IPS-15b (cell line): ENCODE results near the gene TUBB1.
"Not testable (repeated sequence)": the region's sequence is repeated elsewhere in the genome, so short reads cannot be mapped to it uniquely, and the experiment has no call there.

Source experiments
- H3K27me3 ChIP-seq: one replicate; pipeline ENCODE4 v1.6.1; 2013; ENCODE audit warnings: low read length; ENCODE audit not compliant: control insufficient read depth, insufficient read depth
- H3K36me3 ChIP-seq: one replicate; pipeline ENCODE4 v1.6.1; 2013; ENCODE audit warnings: low read length; ENCODE audit not compliant: control insufficient read depth, insufficient read depth
- H3K4me1 ChIP-seq: one replicate; pipeline ENCODE4 v1.6.1; 2013; ENCODE audit warnings: mild to moderate bottlenecking, low read length; ENCODE audit not compliant: control insufficient read depth, insufficient read depth
- H3K4me3 ChIP-seq: one replicate; pipeline ENCODE4 v1.5.1; 2013; ENCODE audit warnings: low read depth, low read length
- H3K9ac ChIP-seq: one replicate; pipeline ENCODE4 v1.6.1; 2013; ENCODE audit warnings: low read depth, mild to moderate bottlenecking, low read length
- H3K9me3 ChIP-seq: one replicate; pipeline ENCODE4 v1.6.1; 2013; ENCODE audit warnings: mild to moderate bottlenecking, low read length; ENCODE audit not compliant: control insufficient read depth, insufficient read depth

TUBB1 gene

DNA sequence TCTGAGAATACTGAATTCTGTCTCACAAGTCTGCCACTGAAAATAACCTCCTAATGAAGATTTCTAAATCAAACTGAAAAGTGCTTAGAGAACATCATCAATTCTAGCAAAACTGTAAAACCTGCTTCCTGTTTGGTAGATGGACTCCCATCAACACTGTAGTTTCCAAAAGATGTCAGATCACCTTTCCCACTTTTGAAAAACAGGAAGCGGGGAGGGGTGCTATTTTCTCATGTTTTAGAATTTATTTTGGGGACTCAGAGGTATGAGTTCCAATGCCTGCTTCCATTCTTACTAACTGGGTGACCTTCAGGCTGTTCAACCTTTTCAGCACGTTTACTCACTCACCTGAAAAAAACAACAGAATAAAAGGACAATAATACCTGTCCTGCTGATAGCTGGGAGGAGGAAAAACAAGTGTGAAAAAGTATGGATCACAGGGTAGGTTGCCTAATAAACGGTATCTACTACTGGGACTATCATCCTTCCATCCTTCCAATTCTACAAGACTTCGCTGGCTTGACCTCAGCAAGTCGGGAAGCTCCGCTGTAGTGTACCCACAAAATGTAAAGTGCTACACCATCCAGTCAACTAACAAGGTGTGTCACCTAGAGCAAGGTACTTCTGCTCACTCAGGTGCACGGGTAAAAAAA, 11.8 kb downstream of the TUBB1 start:
- Histone ChIP-seq H3K9me3 (no peaks in the 10 kb centered on the region), H3K36me3 (peaks cover 3% of the 10 kb centered on the region), H3K27me3 (peaks cover 47% of the 10 kb centered on the region), H3K9ac (no peak overlapping the region), H3K4me3 (peak overlapping the region; percentile 81), H3K4me1 (peaks cover 10% of the 10 kb centered on the region)

DNA sequence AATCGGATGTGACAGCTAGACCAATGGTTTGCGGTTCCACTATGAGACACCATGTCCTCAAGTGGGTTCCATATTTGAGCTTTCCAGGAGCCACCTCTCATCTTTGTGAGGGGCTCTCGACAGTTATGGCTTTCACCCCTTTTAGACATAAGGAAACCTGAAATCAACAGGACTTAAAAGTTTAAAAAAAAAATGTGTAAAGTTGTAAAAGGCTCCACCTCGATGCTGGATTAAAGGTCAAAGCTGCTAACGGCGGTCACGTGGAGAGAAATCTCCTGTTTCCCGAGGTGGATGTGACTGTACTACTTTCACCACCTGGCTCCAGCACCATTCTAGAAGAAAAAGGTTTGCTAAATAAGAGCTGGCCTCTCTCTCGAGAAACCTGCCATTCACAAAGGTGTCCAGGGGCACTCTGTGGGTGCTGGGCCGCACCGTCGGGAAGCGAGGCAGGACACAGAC, 12.4 kb downstream of the TUBB1 start:
- H3K27me3 ChIP-seq, result peaks cover 45% of the 10 kb centered on the region
- peaks cover 6% of the 10 kb centered on the region for H3K36me3 ChIP-seq
- peaks cover 10% of the 10 kb centered on the region for H3K4me1 ChIP-seq
- no peaks in the 10 kb centered on the region for H3K9me3 ChIP-seq
- H3K4me3 ChIP-seq, result peak overlapping the region; percentile 81
- H3K9ac ChIP-seq, result peak overlapping the region; percentile 79

DNA sequence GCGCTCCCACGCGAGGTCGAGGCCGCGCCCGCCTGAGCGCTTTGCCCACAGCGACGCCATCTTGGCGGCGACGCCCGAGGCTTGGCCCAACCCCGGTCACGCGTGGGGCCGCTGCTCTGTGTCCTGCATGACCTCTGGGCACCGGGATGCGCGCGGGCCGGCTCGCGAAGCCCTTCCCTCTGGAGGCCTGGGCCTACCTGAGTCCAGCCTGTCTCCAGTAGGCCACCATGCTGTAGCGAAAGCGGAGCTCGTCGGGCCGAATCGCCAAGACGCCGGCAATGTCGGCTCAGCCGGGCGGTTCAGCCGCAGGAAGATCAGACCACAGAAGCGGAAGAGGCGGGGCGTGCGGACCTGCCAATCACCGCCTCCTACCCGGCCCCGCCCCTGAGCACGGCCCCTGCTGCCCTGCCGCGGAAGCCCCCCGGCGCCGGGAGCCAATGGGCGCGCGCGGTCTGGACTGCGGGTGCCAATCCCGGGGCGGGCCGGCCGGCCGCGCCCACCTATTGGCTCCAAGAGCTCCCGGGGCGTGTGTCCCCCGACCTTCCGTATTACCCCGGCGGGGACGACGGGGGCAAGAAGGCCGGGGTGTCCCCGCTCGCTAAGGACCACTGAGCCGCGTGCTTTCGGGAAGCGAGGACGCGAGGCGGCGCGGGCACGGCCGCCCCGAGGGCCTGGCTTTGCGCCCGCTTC, 12.9 kb downstream of the TUBB1 start, which contains the start of gene ATP5F1E:
Gene ATP5F1E, minus strand, starts transcription at position 313 of the 690 bp plus-strand sequence. Its CDS starts 84 bp downstream, at position 229.
- Histone ChIP-seq H3K4me1 (peaks cover 10% of the 10 kb centered on the region), H3K9ac (peak within 1 kb of the TSS; percentile 79), H3K4me3 (peak within 1 kb of the TSS; percentile 81), H3K27me3 (peaks cover 40% of the 10 kb centered on the region), H3K9me3 (no peaks in the 10 kb centered on the region), H3K36me3 (peaks cover 6% of the 10 kb centered on the region)

DNA sequence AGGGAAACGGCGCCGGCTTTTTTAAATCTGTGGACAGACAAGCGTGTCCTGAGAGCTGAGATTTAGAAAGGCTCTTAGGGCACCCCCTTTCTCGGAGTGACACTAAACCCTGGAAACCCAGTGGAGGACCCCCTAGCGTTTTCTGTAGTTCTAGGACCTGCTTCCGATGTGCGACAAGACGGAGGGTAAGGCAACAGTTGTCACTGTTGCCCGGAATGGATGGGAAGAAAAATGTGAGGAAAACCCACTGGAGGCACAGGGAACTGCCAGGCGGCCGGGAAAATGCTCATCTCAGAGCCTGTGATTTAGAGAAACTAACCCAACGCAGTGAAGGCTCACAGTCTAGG, 13.5 kb downstream of the TUBB1 start:
- H3K4me3 ChIP-seq, result peak overlapping the region; percentile 53
- peaks cover 35% of the 10 kb centered on the region for H3K27me3 ChIP-seq
- peaks cover 11% of the 10 kb centered on the region for H3K36me3 ChIP-seq
- H3K4me1 ChIP-seq, result peaks cover 10% of the 10 kb centered on the region
- H3K9me3 ChIP-seq, result no peaks in the 10 kb centered on the region
- no peak overlapping the region for H3K9ac ChIP-seq

DNA sequence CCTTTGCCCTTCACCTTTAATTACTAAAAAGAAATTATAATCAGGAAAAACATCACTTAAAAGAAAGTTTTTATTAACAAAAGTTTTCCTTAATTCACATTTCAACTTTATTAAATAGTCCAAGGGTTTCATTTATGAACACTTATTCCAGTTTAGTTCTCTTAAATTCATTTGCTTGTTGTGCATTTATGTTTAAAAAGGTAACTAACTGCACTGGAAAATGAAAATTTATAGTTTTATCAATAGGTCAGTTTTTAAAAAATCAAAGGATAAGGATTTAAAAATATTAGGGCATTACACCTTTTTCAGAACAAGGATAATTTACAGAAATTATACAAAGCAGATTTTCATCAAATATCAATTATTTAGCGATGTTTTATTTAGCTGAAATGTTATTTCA, 13.9 kb downstream of the TUBB1 start:
- Histone ChIP-seq H3K9ac (no peak overlapping the region), H3K4me1 (peaks cover 10% of the 10 kb centered on the region), H3K9me3 (no peaks in the 10 kb centered on the region), H3K4me3 (no peak overlapping the region), H3K36me3 (peaks cover 11% of the 10 kb centered on the region), H3K27me3 (peaks cover 31% of the 10 kb centered on the region)

GRCh38 chr20:59033616-59034165, 14.5 kb downstream of the TUBB1 start:
- H3K4me1 ChIP-seq, result peaks cover 10% of the 10 kb centered on the region
- peaks cover 25% of the 10 kb centered on the region for H3K27me3 ChIP-seq
- peaks cover 11% of the 10 kb centered on the region for H3K36me3 ChIP-seq
- H3K4me3 ChIP-seq, result no peak overlapping the region
- no peaks in the 10 kb centered on the region for H3K9me3 ChIP-seq
- no peak overlapping the region for H3K9ac ChIP-seq

- Histone ChIP-seq H3K9me3 (no peaks in the 10 kb centered on the region), H3K4me1 (peaks cover 5% of the 10 kb centered on the region), H3K9ac (no peak overlapping the region), H3K36me3 (peaks cover 11% of the 10 kb centered on the region), H3K4me3 (no peak overlapping the region), H3K27me3 (peaks cover 13% of the 10 kb centered on the region)
Observed at GRCh38 chr20:59035381-59035780, 16.2 kb downstream of the TUBB1 start.

DNA sequence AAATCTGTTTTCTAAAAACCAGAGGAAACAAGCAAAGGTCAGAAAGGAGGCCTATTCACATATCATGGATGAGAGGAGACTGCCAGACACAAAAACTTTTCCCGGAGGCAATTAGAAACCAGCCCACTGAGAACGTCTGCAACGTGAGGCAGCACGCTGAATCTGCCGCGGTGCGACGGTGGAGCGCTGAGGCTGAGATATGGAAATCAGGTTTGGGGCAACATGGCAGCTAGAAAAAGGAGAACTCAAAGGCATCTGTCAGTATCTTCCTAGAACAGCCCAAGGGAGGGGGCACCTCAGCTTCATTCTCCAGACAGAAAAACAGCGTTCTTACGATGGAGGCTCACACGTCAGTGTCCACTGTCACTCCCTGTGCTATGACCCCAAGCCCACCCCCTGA, 18.2 kb downstream of the TUBB1 start:
- no peak overlapping the region for H3K9ac ChIP-seq
- no peaks in the 10 kb centered on the region for H3K4me1 ChIP-seq
- no peaks in the 10 kb centered on the region for H3K9me3 ChIP-seq
- H3K4me3 ChIP-seq, result no peak overlapping the region
- no peaks in the 10 kb centered on the region for H3K27me3 ChIP-seq
- peaks cover 11% of the 10 kb centered on the region for H3K36me3 ChIP-seq

DNA sequence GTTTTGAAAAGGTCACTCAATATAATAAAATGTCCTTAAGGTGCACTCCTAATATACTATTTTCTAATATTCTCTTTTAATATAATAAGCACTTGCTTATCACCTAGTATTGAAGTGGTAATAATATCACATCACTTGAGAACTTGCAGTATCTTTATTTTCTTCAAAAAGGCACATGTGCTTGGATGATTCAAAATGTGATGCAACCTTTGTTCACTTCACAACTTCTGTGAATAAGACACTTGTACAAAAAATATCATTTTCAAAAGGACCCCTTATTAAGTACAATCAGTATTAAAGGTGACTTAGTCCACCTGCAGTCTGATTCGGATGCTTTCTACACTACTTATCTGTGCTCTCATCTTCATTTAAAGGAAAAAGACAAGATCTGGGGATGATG, 20.0 kb downstream of the TUBB1 start:
- Histone ChIP-seq H3K4me3 (no peak overlapping the region), H3K9me3 (no peaks in the 10 kb centered on the region), H3K9ac (no peak overlapping the region), H3K36me3 (peaks cover 11% of the 10 kb centered on the region), H3K4me1 (no peaks in the 10 kb centered on the region), H3K27me3 (peaks cover 2% of the 10 kb centered on the region)

GRCh38 chr20:59040667-59041066, 21.4 kb downstream of the TUBB1 start:
- Histone ChIP-seq H3K9me3 (no peaks in the 10 kb centered on the region), H3K27me3 (peaks cover 7% of the 10 kb centered on the region), H3K36me3 (peaks cover 11% of the 10 kb centered on the region), H3K4me3 (no peak overlapping the region), H3K9ac (no peak overlapping the region), H3K4me1 (no peaks in the 10 kb centered on the region)

DNA sequence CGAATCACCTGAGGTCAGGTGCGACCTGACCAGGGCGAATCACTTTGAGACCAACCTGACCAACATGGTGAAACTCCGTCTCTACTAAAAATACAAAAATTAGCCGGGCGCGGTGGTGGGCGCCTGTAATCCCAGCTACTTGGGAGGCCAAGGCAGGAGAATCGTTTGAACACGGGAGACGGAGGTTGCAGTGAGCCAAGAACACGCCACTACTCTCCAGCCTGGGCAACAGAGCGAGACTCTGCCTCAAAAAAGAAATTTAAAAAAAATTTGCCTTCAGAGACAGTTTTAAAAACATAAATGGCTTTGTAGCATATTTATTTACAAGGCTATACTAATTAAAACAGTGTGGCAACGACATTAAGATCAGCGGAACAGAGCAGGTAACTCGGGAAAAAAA, 22.3 kb downstream of the TUBB1 start:
- peak overlapping the region; percentile 76 for H3K4me3 ChIP-seq

More for the DNA sequence above, 22.3 kb downstream of the TUBB1 start:
- H3K4me1 ChIP-seq, H3K27me3 ChIP-seq, H3K9me3 ChIP-seq, H3K36me3 ChIP-seq, H3K9ac ChIP-seq: not testable (repeated sequence)
